GM23338 (cell line): ENCODE results near the gene ACSL6. TPM values are rescaled to one million over a fixed set of nuclear protein-coding genes. Genes with fewer than 3 reads are reported as not detected.

Experiments
- ATAC-seq: fragments of 200-7000 bp; cut with Tn5 transposase; 3 replicates; pipeline ENCODE4 v1.9.1; 2020
- DNase-seq: peaks from one replicate; pipeline ENCODE4 v3.0.0-alpha.2; 2015; ENCODE audit warnings: low spot score
- H2AFZ ChIP-seq: fragments of 200-600 bp; sonication (generic); 2 replicates; pipeline ENCODE4 v1.8.0; 2016; ENCODE audit warnings: antibody characterized with exemption, mild to moderate bottlenecking, moderate library complexity
- H3F3A ChIP-seq: fragments of 200-600 bp; sonication (generic); replicated peaks from 2 replicates; pipeline ENCODE4 v1.8.0; 2017; ENCODE audit warnings: antibody characterized with exemption, mixed run types, low read depth
- H3K27ac ChIP-seq: fragments of 200-600 bp; sonication (generic); 2 replicates; pipeline ENCODE4 v1.6.1; 2016; ENCODE audit warnings: low read depth
- H3K27me3 ChIP-seq: fragments of 200-600 bp; sonication (generic); 2 replicates; pipeline ENCODE4 v1.8.0; 2016; ENCODE audit warnings: mild to moderate bottlenecking, mixed run types, moderate library complexity; ENCODE audit not compliant: insufficient read depth
- H3K36me3 ChIP-seq: fragments of 200-600 bp; sonication (generic); 2 replicates; pipeline ENCODE4 v1.8.0; 2016; ENCODE audit warnings: mild to moderate bottlenecking; ENCODE audit not compliant: insufficient read depth
- H3K4me1 ChIP-seq: fragments of 200-600 bp; sonication (generic); 2 replicates; pipeline ENCODE4 v1.8.0; 2016; ENCODE audit warnings: mild to moderate bottlenecking, moderate library complexity; ENCODE audit not compliant: insufficient read depth
- H3K4me2 ChIP-seq: fragments of 200-600 bp; sonication (generic); 2 replicates; pipeline ENCODE4 v1.7.1; 2017; ENCODE audit warnings: mixed run types
- H3K4me3 ChIP-seq: fragments of 200-600 bp; sonication (generic); 2 replicates; pipeline ENCODE4 v1.6.1; 2016; ENCODE audit warnings: mixed run types
- H3K79me2 ChIP-seq: fragments of 200-600 bp; sonication (generic); replicated peaks from 2 replicates; pipeline ENCODE4 v1.8.0; 2017; ENCODE audit warnings: mild to moderate bottlenecking; ENCODE audit not compliant: insufficient read depth
- H3K9me2 ChIP-seq: fragments of 200-600 bp; sonication (generic); 2 replicates; pipeline ENCODE4 v1.8.0; 2017; ENCODE audit not compliant: insufficient read depth
- H4K20me1 ChIP-seq: fragments of 200-600 bp; sonication (generic); replicated peaks from 2 replicates; pipeline ENCODE4 v1.8.0; 2017; ENCODE audit warnings: mild to moderate bottlenecking; ENCODE audit not compliant: insufficient read depth
- H3K27ac Mint-ChIP-seq: 2 replicates; pipeline ENCODE4 v1.8.0; 2020; ENCODE audit warnings: inconsistent platforms, mild to moderate bottlenecking, moderate library complexity, mixed read lengths
- H3K27me3 Mint-ChIP-seq: 3 replicates; pipeline ENCODE4 v1.8.0; 2022; ENCODE audit warnings: low read depth, mild to moderate bottlenecking, moderate library complexity, mixed read lengths, inconsistent platforms; ENCODE audit not compliant: insufficient read depth, poor library complexity
- H3K36me3 Mint-ChIP-seq: 3 replicates; pipeline ENCODE4 v1.8.0; 2021; ENCODE audit warnings: low read depth, mild to moderate bottlenecking, inconsistent platforms, moderate library complexity, mixed read lengths
- H3K4me1 Mint-ChIP-seq: 3 replicates; pipeline ENCODE4 v1.8.0; 2020; ENCODE audit warnings: mild to moderate bottlenecking, inconsistent platforms, mixed read lengths
- H3K4me3 Mint-ChIP-seq: 3 replicates; pipeline ENCODE4 v1.8.0; 2021; ENCODE audit warnings: moderate library complexity, mild to moderate bottlenecking, inconsistent platforms, mixed read lengths
- H3K9me3 Mint-ChIP-seq: 3 replicates; pipeline ENCODE4 v1.8.0; 2020; ENCODE audit warnings: moderate library complexity, mild to moderate bottlenecking, inconsistent platforms, mixed read lengths
- CREB1 ChIP-seq: fragments of 250-450 bp; sonication (Bioruptor Pico); IDR thresholded peaks from 2 replicates; pipeline ENCODE4 v1.5.0; 2020; ENCODE audit warnings: low read depth, mild to moderate bottlenecking, moderate library complexity
- EZH2 ChIP-seq: fragments of 200-600 bp; sonication (generic); IDR thresholded peaks from one replicate; pipeline ENCODE4 v1.8.0; 2017; ENCODE audit warnings: antibody characterized with exemption, mild to moderate bottlenecking, low read depth; ENCODE audit not compliant: unreplicated experiment
- EZH2phosphoT487 ChIP-seq: fragments of 200-600 bp; sonication (generic); IDR thresholded peaks from one replicate; pipeline ENCODE4 v1.8.1; 2018; ENCODE audit warnings: antibody characterized with exemption; ENCODE audit not compliant: unreplicated experiment
- JUNB ChIP-seq: IDR thresholded peaks from one replicate; pipeline ENCODE4 v1.6.1; 2016; ENCODE audit warnings: antibody characterized with exemption; ENCODE audit not compliant: unreplicated experiment
- NANOG ChIP-seq: IDR thresholded peaks from 2 replicates; pipeline ENCODE4 v1.6.1; 2016; ENCODE audit warnings: antibody characterized with exemption, borderline replicate concordance
- POLR2AphosphoS5 ChIP-seq: IDR thresholded peaks from 2 replicates; pipeline ENCODE4 v1.6.1; 2016; ENCODE audit warnings: antibody characterized with exemption, low read depth
- STAT1 ChIP-seq: IDR thresholded peaks from one replicate; pipeline ENCODE4 v1.6.1; 2016; ENCODE audit warnings: antibody characterized with exemption; ENCODE audit not compliant: unreplicated experiment
- ZNF114 ChIP-seq: fragments of 250-450 bp; sonication (Bioruptor Pico); IDR thresholded peaks from 2 replicates; pipeline ENCODE4 v1.5.0; 2020; ENCODE audit warnings: mild to moderate bottlenecking, moderate library complexity
- ZNF331 ChIP-seq: fragments of 250-450 bp; sonication (Bioruptor Pico); IDR thresholded peaks from 2 replicates; pipeline ENCODE4 v1.5.0; 2020; ENCODE audit warnings: low read depth, mild to moderate bottlenecking, moderate library complexity
- polyA plus RNA-seq: library from polyadenylated mRNA; unstranded; fragments of >200 nt; fragmentation: Nextera tagmentation; extraction: Ambion mirVana; gene quantifications from 2 replicates; pipeline ENCODE4 v1.2.1, GENCODE V29; 2016
- total RNA-seq: library from RNA; depleted of rRNA; stranded (reverse); fragments of >200 nt; shearing (Covaris generic); gene quantifications from 2 replicates; pipeline ENCODE4 v1.2.3, GENCODE V29; 2014
- TF ChIP-seq, protein P1 (sequence below): IDR thresholded peaks from one replicate; pipeline ENCODE4 v1.6.1; 2018; ENCODE audit warnings: antibody characterized with exemption; ENCODE audit not compliant: unreplicated experiment
- TF ChIP-seq, protein P2 (sequence below): IDR thresholded peaks from 2 replicates; pipeline ENCODE4 v1.6.1; 2016; ENCODE audit warnings: antibody characterized with exemption
- TF ChIP-seq, protein P3 (sequence below), 2 experiments: fragments of 200-600 bp in 1 of 2; sonication (generic) in 1 of 2; conservative IDR thresholded peaks; 2 replicates each; pipeline versions ENCODE4 v1.5.1 to v1.6.1; 2016 to 2017; ENCODE audit warnings: antibody characterized with exemption in 2 of 2, low read depth in 2 of 2, mild to moderate bottlenecking in 2 of 2, moderate library complexity in 1 of 2

The ACSL6 gene
- total and polyA plus RNA-seq, 2 experiments from 2014 or later = 0.76 to 3.6 TPM

DNA sequence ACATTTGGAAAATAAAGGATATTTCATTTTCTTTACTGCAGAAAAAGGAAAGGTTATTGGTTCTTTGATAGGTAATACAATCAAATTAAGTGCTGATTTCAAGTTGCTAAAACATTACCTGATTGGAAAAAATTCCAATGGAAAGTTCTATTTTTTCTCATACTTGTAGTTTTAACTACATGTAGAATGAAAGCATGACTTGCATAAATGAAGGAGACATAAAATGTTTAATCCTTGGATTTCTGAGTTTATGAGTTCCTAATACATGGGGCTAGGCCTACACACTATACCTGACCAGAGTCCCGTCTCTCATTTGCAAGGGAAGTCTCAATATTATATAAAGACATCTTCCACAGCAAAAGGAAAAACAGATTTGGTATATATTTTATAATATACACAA, 60.8 kb downstream of the ACSL6 start (continued):
- TF ChIP-seq, protein P1, sequence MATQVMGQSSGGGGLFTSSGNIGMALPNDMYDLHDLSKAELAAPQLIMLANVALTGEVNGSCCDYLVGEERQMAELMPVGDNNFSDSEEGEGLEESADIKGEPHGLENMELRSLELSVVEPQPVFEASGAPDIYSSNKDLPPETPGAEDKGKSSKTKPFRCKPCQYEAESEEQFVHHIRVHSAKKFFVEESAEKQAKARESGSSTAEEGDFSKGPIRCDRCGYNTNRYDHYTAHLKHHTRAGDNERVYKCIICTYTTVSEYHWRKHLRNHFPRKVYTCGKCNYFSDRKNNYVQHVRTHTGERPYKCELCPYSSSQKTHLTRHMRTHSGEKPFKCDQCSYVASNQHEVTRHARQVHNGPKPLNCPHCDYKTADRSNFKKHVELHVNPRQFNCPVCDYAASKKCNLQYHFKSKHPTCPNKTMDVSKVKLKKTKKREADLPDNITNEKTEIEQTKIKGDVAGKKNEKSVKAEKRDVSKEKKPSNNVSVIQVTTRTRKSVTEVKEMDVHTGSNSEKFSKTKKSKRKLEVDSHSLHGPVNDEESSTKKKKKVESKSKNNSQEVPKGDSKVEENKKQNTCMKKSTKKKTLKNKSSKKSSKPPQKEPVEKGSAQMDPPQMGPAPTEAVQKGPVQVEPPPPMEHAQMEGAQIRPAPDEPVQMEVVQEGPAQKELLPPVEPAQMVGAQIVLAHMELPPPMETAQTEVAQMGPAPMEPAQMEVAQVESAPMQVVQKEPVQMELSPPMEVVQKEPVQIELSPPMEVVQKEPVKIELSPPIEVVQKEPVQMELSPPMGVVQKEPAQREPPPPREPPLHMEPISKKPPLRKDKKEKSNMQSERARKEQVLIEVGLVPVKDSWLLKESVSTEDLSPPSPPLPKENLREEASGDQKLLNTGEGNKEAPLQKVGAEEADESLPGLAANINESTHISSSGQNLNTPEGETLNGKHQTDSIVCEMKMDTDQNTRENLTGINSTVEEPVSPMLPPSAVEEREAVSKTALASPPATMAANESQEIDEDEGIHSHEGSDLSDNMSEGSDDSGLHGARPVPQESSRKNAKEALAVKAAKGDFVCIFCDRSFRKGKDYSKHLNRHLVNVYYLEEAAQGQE = no peak
- TF ChIP-seq EZH2phosphoT487 (no peak), POLR2AphosphoS5 (no peak)
- TF ChIP-seq, protein P2, sequence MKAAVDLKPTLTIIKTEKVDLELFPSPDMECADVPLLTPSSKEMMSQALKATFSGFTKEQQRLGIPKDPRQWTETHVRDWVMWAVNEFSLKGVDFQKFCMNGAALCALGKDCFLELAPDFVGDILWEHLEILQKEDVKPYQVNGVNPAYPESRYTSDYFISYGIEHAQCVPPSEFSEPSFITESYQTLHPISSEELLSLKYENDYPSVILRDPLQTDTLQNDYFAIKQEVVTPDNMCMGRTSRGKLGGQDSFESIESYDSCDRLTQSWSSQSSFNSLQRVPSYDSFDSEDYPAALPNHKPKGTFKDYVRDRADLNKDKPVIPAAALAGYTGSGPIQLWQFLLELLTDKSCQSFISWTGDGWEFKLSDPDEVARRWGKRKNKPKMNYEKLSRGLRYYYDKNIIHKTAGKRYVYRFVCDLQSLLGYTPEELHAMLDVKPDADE = no peak

DNA sequence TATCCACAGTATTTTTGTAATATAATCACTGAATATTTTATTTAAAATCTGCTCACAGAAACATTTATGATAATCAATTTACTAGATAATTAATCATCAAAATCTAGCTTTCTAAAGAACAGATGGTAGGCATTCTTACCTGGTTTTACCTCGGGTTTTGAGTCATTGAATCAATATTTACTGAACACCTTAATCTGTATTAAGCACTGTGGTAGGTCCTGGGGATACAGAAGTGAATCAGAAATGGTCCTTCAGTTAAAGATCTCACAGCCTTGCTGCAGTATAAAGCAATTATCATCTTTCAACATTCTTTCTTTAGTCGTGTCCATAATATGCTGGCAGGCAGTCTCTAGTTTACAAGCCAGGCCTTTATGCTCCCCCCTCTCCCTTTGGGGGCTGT, 64.0 kb downstream of the ACSL6 start:
- no peak overlapping the region for H3K4me2 ChIP-seq
- H2AFZ ChIP-seq = no peak overlapping the region
- ATAC-seq = no peak
- peaks cover 5% of the 10 kb centered on the region for H3K27me3 Mint-ChIP-seq
- no peak overlapping the region for H3K27ac ChIP-seq
- no peaks in the 10 kb centered on the region for H3K79me2 ChIP-seq
- no peaks in the 10 kb centered on the region for H3K4me1 ChIP-seq
- no peak overlapping the region for H3K27ac Mint-ChIP-seq
- H3F3A ChIP-seq = no peaks in the 10 kb centered on the region
- H3K27me3 ChIP-seq = no peaks in the 10 kb centered on the region
- no peaks in the 10 kb centered on the region for H3K4me1 Mint-ChIP-seq
- H3K9me3 Mint-ChIP-seq = no peaks in the 10 kb centered on the region
- no peak for DNase-seq
- no peaks in the 10 kb centered on the region for H4K20me1 ChIP-seq
- H3K9me2 ChIP-seq = no peaks in the 10 kb centered on the region
- H3K36me3 ChIP-seq = no peaks in the 10 kb centered on the region
- H3K4me3 Mint-ChIP-seq = no peak overlapping the region
- no peaks in the 10 kb centered on the region for H3K36me3 Mint-ChIP-seq
- no peak overlapping the region for H3K4me3 ChIP-seq
- TF ChIP-seq JUNB = no peak
- TF ChIP-seq, protein P2 = no peak
- no peak for TF ChIP-seq NANOG
- no peak for TF ChIP-seq ZNF331
- TF ChIP-seq ZNF114 (CRISPR knock-in tag) = no peak
- TF ChIP-seq EZH2 = no peak
- no peak for TF ChIP-seq CREB1 (CRISPR knock-in tag)
- TF ChIP-seq, protein P1 = no peak
- TF ChIP-seq, protein P3, sequence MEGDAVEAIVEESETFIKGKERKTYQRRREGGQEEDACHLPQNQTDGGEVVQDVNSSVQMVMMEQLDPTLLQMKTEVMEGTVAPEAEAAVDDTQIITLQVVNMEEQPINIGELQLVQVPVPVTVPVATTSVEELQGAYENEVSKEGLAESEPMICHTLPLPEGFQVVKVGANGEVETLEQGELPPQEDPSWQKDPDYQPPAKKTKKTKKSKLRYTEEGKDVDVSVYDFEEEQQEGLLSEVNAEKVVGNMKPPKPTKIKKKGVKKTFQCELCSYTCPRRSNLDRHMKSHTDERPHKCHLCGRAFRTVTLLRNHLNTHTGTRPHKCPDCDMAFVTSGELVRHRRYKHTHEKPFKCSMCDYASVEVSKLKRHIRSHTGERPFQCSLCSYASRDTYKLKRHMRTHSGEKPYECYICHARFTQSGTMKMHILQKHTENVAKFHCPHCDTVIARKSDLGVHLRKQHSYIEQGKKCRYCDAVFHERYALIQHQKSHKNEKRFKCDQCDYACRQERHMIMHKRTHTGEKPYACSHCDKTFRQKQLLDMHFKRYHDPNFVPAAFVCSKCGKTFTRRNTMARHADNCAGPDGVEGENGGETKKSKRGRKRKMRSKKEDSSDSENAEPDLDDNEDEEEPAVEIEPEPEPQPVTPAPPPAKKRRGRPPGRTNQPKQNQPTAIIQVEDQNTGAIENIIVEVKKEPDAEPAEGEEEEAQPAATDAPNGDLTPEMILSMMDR (conservative IDR thresholded peaks at IDR 0.05; ENCODE audit: low read depth in 2 of 2) = no peak
- no peak for TF ChIP-seq STAT1
